PC-3 (cell line): ENCODE results near the gene CTNNAL1. TPM values are rescaled to one million over a fixed set of nuclear protein-coding genes. Genes with fewer than 3 reads are reported as not detected.
"Not testable (repeated sequence)": the region's sequence is repeated elsewhere in the genome, so short reads cannot be mapped to it uniquely, and the experiment has no call there.

Source experiments
- ATAC-seq: fragments of 200-7000 bp; cut with Tn5 transposase; 2 replicates; pipeline ENCODE4 v1.9.1; 2020; ENCODE audit warnings: mild to moderate bottlenecking, moderate library complexity
- BruUV-seq: library from RNA; stranded (reverse); fragments of 400-500 nt; replicated peaks from 2 replicates; lab custom pipeline; 2021; lab: Mats Ljungman, UMichigan
- CTCF ChIA-PET: fragments of 300-600 bp; sonication (Branson Sonifier 250); formaldehyde crosslinking; loops from one replicate; lab custom pipeline; 2022; ENCODE audit warnings: antibody characterized with exemption; lab: Charles Lee
- POLR2A ChIA-PET: fragments of 300-600 bp; sonication (Branson Sonifier 250); formaldehyde crosslinking; loops from one replicate; lab custom pipeline; 2022; ENCODE audit warnings: antibody characterized with exemption; ENCODE audit not compliant: unreplicated experiment; lab: Charles Lee
- DNase-seq: peaks from one replicate; pipeline ENCODE4 v3.0.0-alpha.2; 2015
- H2AFZ ChIP-seq: fragments of 300-600 bp; sonication (generic); 2 replicates; pipeline ENCODE4 v1.6.0; 2016; ENCODE audit warnings: antibody characterized with exemption, low read length
- H3F3A ChIP-seq: fragments of 300-600 bp; sonication (generic); one replicate; pipeline ENCODE4 v1.6.0; 2017; ENCODE audit warnings: antibody characterized with exemption, low read length, control low read depth, mild to moderate bottlenecking; ENCODE audit not compliant: unreplicated experiment
- H3K27ac ChIP-seq: fragments of 300-600 bp; sonication (generic); 2 replicates; pipeline ENCODE4 v1.5.1; 2016; ENCODE audit warnings: mild to moderate bottlenecking, low read length
- H3K27me3 ChIP-seq: fragments of 300-600 bp; sonication (generic); 2 replicates; pipeline ENCODE4 v1.6.1; 2016; ENCODE audit warnings: low read length, mixed read lengths
- H3K36me3 ChIP-seq: fragments of 300-600 bp; sonication (generic); 2 replicates; pipeline ENCODE4 v1.6.1; 2016; ENCODE audit warnings: low read depth, mixed run types, low read length, mixed read lengths
- H3K4me1 ChIP-seq: fragments of 300-600 bp; sonication (generic); 2 replicates; pipeline ENCODE4 v1.5.1; 2016; ENCODE audit warnings: low read length; ENCODE audit not compliant: insufficient read depth
- H3K4me2 ChIP-seq: fragments of 300-600 bp; sonication (generic); 2 replicates; pipeline ENCODE4 v1.6.0; 2016; ENCODE audit warnings: low read length
- H3K4me3 ChIP-seq: fragments of 300-600 bp; sonication (generic); 2 replicates; pipeline ENCODE4 v1.5.1; 2016; ENCODE audit warnings: mild to moderate bottlenecking, low read length, mixed read lengths
- H3K79me2 ChIP-seq: fragments of 300-600 bp; sonication (generic); 2 replicates; pipeline ENCODE4 v1.6.1; 2017; ENCODE audit warnings: low read length, mixed read lengths
- H3K9ac ChIP-seq: fragments of 300-600 bp; sonication (generic); 2 replicates; pipeline ENCODE4 v1.6.0; 2016; ENCODE audit warnings: mild to moderate bottlenecking, low read length
- H3K9me2 ChIP-seq: fragments of 300-600 bp; sonication (generic); replicated peaks from 2 replicates; pipeline ENCODE4 v1.6.1; 2016; ENCODE audit warnings: mixed run types, low read length, mixed read lengths
- H3K9me3 ChIP-seq: fragments of 300-600 bp; sonication (generic); 2 replicates; pipeline ENCODE4 v1.6.1; 2016; ENCODE audit warnings: low read length, mixed read lengths
- H4K20me1 ChIP-seq: fragments of 300-600 bp; sonication (generic); 2 replicates; pipeline ENCODE4 v1.6.1; 2016; ENCODE audit warnings: low read length, mixed read lengths
- CTCF ChIP-seq: fragments of 300-600 bp; sonication (generic); conservative IDR thresholded peaks from 2 replicates; pipeline ENCODE4 v1.5.1; 2017; ENCODE audit warnings: antibody characterized with exemption, low read depth, mild to moderate bottlenecking, low read length
- EZH2 ChIP-seq: fragments of 300-600 bp; sonication (generic); IDR thresholded peaks from one replicate; pipeline ENCODE4 v1.6.1; 2017; ENCODE audit warnings: antibody characterized with exemption, mild to moderate bottlenecking, low read length; ENCODE audit not compliant: unreplicated experiment
- EZH2phosphoT487 ChIP-seq: fragments of 300-600 bp; sonication (generic); IDR thresholded peaks from 2 replicates; pipeline ENCODE4 v1.6.1; 2018; ENCODE audit warnings: mild to moderate bottlenecking, antibody characterized with exemption, low read length, borderline replicate concordance
- intact Hi-C: fragments of 100-400 bp; cut with micrococcal nuclease; formaldehyde crosslinking; loops from 2 replicates; pipeline ENCODE4 v1.9.0; 2023
- total RNA-seq: library from RNA; depleted of rRNA; stranded (reverse); fragments of >200 nt; gene quantifications from 2 replicates; pipeline ENCODE4 v1.2.3, GENCODE V29; 2014

CTNNAL1 gene
- total RNA-seq, 1 experiment from 2014 or later = 97.7 TPM

GRCh38 chr9:109060191-109060590 lies 46.9 kb upstream of the CTNNAL1 start:
- CTCF ChIA-PET = interaction anchor here (0.6 kb wide), 1 partner anchor 395 kb away, joined by 3 read pairs; no protein-coding TSS in a partner anchor
- Histone ChIP-seq H4K20me1 (no peaks in the 10 kb centered on the region), H3K27me3 (no peaks in the 10 kb centered on the region), H3K4me2 (no peak overlapping the region), H3K79me2 (0 out of 2 replicates have a peak, but pooled peaks cover 5% of the 10 kb centered on the region), H3K27ac (no peak overlapping the region), H3F3A (peaks cover 3% of the 10 kb centered on the region), H3K9me2 (no peaks in the 10 kb centered on the region), H3K4me3 (no peak overlapping the region), H3K9me3 (no peaks in the 10 kb centered on the region), H3K4me1 (peaks cover 18% of the 10 kb centered on the region), H2AFZ (no peak overlapping the region), H3K9ac (no peak overlapping the region), H3K36me3 (peaks cover 24% of the 10 kb centered on the region)
- intact Hi-C loops = loop anchor here (10.0 kb wide), 1 partner anchor 55 kb away; the partner anchor contains the start of gene TMEM245
- BruUV-seq = no TSS peak
- no peak for DNase-seq
- ATAC-seq = no peak
- TF ChIP-seq CTCF (no peak), EZH2 (no peak), EZH2phosphoT487 (no peak)
- POLR2A ChIA-PET = no interaction called here

- H3F3A ChIP-seq, ATAC-seq, H3K79me2 ChIP-seq, CTCF ChIA-PET, H3K9me2 ChIP-seq, H3K4me2 ChIP-seq, H3K9ac ChIP-seq, H3K9me3 ChIP-seq, BruUV-seq, H3K27me3 ChIP-seq, POLR2A ChIA-PET, H3K4me3 ChIP-seq, H2AFZ ChIP-seq, intact Hi-C loops, H3K27ac ChIP-seq, DNase-seq, H4K20me1 ChIP-seq, H3K4me1 ChIP-seq: not testable (repeated sequence)
- H3K36me3 ChIP-seq = peaks cover 19% of the 10 kb centered on the region
Measured at GRCh38 chr9:109053121-109053520, 39.8 kb upstream of the CTNNAL1 start.

- intact Hi-C loops = no loop called here
- no TSS peak for BruUV-seq
- H4K20me1 ChIP-seq = no peaks in the 10 kb centered on the region
- H3K9me3 ChIP-seq = no peaks in the 10 kb centered on the region
- no peaks in the 10 kb centered on the region for H3K9me2 ChIP-seq
- H3K79me2 ChIP-seq = no peaks in the 10 kb centered on the region
- no peaks in the 10 kb centered on the region for H3K4me1 ChIP-seq
- no peaks in the 10 kb centered on the region for H3K27me3 ChIP-seq
- POLR2A ChIA-PET = no interaction called here
- ATAC-seq (no peak), DNase-seq (no peak)
- H3K4me3 ChIP-seq = no peak overlapping the region
- H2AFZ ChIP-seq = no peak overlapping the region
- H3K4me2 ChIP-seq = no peak overlapping the region
- peaks cover 19% of the 10 kb centered on the region for H3K36me3 ChIP-seq
- TF ChIP-seq EZH2 = no peak
- TF ChIP-seq CTCF = no peak
- no peak for TF ChIP-seq EZH2phosphoT487
- CTCF ChIA-PET = no interaction called here
- no peak overlapping the region for H3K27ac ChIP-seq
- H3F3A ChIP-seq = no peaks in the 10 kb centered on the region
- no peak overlapping the region for H3K9ac ChIP-seq
Measured at GRCh38 chr9:109052416-109052815, 39.1 kb upstream of the CTNNAL1 start.
